HG03175 (cell line): ENCODE data around the gene CYBA.
"Not testable (repeated sequence)": the region's sequence is repeated elsewhere in the genome, so short reads cannot be mapped to it uniquely, and the experiment has no call there.

ENCODE experiments used
- ATAC-seq: cut with Tn5 transposase; IDR thresholded peaks from one replicate; pipeline ENCODE4 v1.9.1; 2021; ENCODE audit warnings: mild to moderate bottlenecking, moderate library complexity; ENCODE audit not compliant: unreplicated experiment

Gene CYBA

DNA sequence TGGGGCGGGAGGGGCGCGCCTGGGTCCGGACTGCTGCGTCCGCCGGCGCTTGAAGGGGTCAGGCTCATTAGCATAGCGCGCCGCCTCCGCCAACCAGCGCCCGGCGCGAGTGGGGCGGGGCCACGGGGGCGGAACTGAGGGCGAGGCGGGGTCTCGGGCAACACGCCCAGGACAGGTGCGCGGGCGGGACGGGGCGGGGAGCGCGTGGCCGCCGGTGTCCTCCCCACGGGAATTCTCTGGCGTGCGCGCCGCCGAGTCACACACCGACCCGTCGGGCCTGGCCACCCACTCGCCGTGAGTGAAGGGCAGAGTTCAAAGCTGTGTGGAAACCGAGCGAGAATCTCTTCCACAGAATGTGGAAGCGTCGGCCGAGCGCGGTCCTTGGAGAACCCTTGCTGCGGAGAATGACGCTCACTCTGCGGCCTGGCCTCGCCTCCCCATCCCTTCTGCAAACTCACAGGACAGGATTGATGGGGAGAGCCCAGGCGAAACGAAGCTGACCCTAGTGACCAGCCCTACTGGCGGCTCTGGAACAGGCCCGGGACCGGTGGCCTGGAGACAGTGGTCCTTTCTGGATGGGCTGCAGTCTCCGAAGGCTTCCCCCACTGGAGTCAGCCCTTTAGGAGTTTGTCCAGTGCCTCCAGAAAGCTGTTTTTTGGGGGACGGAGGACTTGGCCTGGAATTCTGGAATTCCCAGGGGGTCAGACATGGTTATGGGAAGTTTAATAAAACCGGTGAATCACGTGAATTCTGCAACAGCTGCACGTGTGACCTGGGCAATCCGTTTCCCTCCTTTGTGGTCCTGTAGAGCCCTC is 35.8 kb upstream of the CYBA start, which contains the start of gene SNAI3:
Gene SNAI3, minus strand, starts transcription at position 69 of the 815 bp plus-strand sequence. CDS start 101 bp downstream, outside the sequence.
- peak; percentile 76 for ATAC-seq

DNA sequence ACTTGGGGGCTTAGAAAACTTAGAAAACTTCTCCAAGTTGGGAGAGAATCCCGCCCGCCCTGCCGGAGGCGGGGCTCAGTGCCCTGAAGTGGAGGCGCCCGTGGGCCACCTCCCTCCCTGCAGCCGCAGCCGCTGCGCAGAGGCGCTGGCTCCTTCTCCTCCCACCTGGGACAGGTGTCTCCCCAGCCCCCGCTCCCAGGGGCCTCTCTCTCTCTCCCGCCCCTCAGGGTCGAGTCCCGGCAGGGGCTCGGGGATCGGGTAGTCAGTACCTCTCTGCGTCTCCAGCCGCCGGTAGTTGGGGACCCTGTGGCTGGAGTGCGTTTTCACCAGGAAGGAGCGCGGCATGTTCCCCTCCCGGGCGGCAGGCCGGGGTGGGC is 35.2 kb upstream of the CYBA start:
- ATAC-seq = no peak

- no peak for ATAC-seq
Observed at GRCh38 chr16:88685156-88686061, 34.6 kb upstream of the CYBA start.

DNA sequence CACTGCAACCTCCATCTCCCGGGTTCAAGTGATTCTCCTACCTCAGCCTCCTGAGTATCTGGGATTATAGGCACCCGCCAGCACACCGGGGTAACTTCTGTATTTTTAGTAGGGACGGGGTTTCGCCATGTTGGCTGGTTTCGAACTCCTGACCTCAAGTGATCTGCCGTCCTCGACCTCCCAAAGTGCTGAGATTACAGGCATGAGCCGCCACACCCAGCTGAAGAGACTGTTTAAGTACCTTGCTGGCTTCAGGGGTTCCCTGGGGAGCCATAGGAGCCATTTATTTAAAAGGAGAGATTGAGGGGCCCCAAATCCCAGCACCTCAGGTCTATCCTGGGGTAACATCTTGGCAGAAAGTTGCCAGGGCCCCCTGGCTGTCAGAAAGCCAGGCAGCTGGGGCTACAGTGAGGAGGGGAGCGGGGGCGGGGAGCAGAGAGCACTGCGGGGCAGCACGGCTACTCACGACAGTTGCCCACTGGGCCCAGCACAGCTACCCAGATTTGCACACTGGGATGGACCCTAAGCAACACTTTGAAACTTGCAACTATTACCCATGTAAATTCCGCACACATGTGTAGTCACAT is 33.8 kb upstream of the CYBA start:
- no peak for ATAC-seq

GRCh38 chr16:88681709-88682451 is 31.0 kb upstream of the CYBA start:
- peak; percentile 79 for ATAC-seq

DNA sequence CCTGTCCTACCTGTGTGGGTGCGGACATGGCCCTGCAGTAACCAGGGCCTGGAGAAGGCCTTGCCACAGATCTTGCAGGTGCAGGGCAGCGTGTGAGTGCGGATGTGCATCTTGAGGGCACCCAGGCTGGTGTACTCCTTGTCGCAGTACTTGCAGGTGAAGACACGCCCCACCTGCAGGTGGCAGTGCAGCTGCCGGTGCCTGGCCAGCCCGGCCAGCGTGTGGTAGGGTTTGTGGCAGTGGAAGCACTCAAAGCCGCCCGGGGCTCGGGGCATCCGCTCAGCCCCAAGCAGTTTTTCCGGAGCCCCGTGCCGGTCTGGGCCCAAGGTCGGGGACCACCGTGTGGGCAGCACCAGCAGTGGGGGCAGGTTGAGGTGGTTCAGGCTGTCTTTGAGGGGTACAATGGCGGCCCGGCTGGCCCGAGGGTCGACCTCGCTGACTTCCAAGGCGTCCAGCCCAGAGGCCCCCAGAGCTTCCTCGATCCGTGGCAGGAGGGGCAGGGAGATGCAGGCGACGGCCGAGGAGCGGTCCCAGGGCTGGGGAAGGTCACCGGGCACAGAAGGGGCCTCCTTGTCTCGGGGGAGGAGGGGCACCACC is 30.3 kb upstream of the CYBA start:
- peak; percentile 4 for ATAC-seq

DNA sequence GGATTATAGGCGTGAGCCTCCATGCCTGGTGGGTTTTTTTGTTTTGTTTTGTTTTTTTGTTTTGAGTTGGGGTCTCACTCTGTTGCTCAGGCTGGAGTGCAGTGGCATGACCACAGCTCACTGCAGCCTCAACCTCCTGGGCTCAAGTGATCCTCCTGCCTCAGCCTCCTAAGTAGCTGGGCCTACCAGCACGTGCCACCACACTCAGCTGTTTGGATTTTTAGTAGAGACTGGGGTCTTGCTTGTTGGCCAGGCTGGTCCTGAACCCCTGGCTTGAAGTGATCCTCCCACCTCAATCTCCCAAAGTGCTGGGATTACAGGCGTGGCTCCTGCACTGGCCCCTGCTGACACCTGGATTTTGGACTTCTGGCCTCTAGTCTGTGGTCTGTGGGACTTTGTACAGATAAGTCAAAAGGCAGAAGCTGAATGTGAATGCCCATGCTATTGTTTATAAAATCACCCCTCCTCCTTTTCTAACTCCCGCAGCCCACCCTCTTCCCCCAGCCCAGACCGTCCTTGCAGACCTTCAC is 29.8 kb upstream of the CYBA start:
- no peak for ATAC-seq

GRCh38 chr16:88678224-88678979 is 27.5 kb upstream of the CYBA start:
- no peak for ATAC-seq

DNA sequence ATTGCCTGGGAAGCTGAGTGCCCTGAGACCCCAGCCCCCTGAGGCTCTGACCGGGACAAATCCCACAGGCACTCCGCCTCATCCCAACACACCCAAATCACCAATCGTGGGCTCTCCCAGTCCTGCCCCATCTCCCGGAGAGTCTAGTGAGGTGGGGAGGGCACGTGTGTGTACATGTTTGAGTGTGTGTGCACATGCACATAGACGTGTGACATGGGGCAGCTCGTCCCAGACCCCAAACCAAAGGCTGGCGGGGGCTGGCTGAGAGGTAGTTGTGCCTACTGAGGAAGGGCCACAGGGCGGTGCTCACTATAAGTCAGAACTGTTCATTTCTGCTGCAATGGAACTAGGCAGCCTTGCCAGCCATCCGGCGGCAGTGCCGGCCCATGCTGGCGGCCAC is 26.9 kb upstream of the CYBA start:
- no peak for ATAC-seq

- ATAC-seq = no peak
Observed at GRCh38 chr16:88676502-88677242, 25.8 kb upstream of the CYBA start.

DNA sequence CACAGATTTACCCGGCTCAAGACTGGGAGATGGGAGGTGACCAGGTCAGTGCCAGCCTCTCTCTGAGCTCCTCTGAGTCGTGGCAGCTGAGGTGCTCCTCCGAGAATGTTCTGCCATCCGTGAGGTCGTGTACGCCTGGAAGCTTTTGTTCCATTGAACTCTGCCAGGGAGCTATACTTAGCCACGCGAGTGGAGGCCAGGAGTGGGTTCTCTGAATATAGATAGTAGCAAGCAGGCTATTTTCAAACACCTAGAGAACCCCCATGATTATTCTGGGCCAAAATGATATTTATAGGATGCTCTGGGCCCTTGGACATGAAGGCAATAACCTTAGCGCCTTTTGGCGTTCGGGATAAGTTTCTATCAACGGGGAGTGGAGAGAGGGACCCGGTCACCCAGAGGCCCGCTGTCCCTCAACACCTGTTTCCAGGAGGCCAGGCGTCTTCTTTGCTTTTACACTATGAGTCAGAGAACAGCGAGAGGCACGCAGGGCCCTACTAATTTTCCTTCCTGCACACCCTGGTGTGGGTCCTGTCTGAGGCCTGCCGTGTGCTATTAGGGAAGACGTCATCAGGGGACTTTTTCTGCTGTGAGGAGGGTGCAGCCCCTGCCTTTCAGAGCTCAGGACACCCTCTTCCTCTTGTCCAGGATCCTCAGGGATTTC is 23.0 kb upstream of the CYBA start:
- ATAC-seq = no peak

DNA sequence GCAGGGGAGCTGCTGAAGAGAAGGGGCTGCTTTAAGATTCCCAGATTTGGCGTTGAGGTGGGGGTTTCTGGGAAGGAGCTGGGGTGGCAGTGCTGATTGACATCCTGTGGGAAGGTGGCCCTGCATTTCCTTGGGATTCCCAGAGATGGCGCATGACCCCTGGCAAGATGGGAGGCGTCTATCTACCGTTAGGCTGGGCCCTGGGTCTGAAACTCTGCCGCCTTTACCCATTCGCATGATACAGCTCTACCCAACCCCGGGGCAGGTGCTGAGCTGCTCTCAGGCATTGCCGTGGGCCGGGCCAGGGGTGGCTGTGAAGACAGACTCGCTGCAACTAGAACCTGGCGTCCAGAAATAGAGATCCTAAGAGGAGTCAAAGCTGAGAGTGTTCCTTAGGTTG is 21.9 kb upstream of the CYBA start:
- no peak for ATAC-seq

DNA sequence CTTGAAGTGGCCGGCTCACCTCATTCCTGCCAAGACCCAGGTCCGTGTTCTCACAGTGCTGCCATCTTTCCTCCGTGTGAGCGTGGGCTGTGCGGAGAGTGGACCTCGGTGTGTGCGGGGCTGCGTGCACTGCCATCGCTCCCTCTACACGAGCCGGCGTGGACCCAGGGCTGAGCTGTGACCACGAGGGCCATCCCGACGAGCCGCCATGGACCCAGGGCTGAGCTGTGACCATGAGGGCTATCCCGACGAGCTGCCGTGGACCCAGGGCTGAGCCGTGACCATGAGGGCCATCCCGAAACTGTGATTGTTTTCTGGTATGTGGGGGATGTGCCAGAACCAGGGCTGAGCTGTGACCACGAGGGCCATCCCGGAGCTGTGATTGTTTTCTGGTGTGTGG is 21.0 kb upstream of the CYBA start:
- no peak for ATAC-seq

- no peak for ATAC-seq
Observed at GRCh38 chr16:88669980-88670379, 19.1 kb upstream of the CYBA start.

- not testable (repeated sequence) for ATAC-seq
Observed at GRCh38 chr16:88669493-88669892, 18.6 kb upstream of the CYBA start.

DNA sequence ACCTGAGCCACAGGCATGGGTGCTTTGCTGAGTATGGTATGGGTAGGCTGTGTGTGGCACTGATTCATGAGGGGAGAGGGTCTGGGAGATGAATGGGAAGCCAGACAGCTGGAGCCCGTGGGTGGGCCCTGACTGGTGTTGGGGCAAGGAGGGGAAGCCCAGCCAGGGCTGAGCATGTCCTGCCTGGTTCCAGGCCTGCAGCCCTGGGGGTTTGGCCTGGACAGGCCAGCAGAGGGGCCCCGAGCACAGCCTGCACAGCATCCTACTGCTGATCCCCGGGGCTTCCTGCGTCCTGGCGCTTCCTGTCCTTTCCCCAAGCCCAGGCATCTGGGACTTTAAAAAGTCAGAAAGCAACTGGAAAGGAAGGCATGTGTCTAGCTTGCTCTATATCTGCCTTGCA is 16.6 kb upstream of the CYBA start:
- no peak for ATAC-seq

GRCh38 chr16:88665570-88665969 is 14.7 kb upstream of the CYBA start:
- ATAC-seq = no peak

DNA sequence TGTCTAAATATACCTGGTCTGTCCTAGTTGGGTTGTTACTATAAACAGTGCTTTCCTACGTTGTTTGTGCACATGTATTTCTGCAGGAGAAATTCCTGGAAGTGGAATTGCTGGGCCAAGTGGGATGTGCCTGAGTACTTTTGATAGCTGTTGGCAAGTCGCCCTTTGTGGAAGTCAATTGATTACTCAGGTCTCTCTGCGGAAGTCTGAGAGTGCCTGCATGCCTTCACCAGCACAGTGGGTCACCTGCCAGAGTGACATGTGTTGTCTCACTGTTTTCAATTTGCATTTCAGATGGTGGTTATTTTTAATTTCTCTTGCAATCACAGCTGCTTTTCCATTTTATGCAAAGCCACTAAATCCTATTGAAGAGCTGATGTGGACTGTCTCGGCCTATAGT is 14.3 kb upstream of the CYBA start:
- ATAC-seq = no peak
